T1000 (cell line): ENCODE measurements around the gene EMSY.
"Not testable (repeated sequence)": the region's sequence is repeated elsewhere in the genome, so short reads cannot be mapped to it uniquely, and the experiment has no call there.

Experiments
- DNase-seq: peaks from one replicate; lab custom pipeline; 2025; ENCODE audit warnings: mixed read lengths; lab: John Stamatoyannopoulos, UW

EMSY gene

DNA sequence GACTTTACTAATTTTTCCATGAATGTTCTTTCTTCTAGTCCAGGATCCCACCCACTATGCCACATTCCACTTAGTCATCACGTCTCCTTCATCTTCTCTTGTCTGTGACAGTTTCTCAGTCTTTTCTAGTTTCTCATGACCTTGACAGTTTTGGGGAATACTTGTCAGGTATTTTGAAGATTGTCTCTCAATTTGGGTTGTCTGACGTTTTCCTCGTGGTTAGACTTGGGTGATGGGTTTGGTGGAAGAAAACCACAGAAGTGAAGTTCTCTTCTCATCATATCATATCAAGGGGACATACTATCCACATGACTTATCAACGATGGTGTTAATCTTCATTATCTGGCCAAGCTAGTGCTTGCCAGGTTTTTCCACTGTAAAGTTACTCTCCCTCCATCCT lies 123.3 kb downstream of the EMSY start:
- no peak for DNase-seq

DNA sequence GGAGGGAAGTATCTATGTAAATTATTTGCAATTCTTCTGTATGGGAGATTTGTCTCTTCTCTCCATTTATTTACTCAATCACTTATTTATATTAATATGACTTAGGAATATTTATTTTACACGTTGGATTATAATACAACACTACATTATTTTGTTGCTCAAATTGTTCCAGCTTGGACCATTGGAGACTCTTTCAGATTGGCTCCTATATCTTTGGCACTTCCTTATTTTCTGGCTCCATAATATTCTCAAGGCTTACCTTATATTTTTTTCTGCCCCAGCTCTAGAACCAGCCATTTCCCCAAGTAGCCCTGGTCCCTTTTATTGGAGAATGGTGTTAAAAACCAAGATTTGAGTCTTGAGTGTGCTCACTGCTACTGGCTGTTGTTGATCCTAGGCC lies 123.8 kb downstream of the EMSY start:
- DNase-seq: no peak

DNA sequence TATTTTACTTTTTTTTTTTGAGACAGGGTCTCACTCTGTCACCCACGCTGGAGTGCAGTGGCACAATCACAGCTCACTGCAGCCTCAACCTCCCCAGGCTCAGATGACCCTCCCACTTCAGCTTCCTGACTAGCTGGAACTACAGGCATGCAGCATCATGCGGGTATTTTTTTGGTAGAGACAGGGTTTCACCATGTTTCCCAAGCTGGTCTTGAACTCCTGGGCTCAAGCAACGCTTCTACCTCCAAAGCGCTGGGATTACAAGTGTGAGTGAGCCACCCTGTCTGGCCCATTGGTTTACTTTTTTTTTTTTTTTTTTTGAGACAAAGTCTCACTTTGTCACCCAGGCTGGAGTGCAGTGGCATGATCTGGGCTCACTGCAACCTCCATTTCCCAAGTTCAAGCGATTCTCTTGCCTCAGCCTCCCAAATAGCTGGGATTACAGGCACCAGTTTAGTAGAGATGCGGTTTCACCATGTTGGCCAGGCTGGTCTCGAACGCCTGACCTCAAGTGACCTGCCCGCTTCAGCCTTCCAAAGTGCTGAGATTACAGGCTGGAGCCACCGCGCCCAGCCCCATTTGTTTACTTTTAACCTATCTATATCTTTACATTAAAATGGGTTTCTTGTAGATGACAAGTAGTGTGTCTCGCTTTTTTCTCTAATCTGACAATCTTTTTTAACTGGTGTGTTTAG lies 127.5 kb downstream of the EMSY start:
- not testable (repeated sequence) for DNase-seq

GRCh38 chr11:76574406-76574805 lies 129.6 kb downstream of the EMSY start:
- no peak for DNase-seq

DNA sequence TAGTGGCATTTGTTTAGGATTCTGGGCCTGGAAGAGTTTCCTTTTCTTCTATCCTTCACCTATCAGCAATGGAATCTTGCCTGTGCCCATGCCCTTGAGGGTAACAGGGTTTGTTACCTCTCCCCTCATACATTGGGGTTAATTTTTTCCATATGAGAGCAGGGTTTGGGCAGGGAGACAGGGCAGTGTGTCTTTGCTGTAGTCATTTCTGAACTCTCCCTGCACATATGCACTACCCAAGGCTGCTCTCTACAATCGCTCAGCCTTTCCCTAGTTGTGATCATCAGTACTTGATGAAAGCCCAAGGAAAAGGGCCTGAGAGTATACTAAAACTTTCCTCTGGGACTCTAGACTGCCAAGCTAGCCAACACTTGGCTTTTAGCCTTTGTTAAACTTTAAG lies 130.1 kb downstream of the EMSY start:
- DNase-seq: no peak

DNA sequence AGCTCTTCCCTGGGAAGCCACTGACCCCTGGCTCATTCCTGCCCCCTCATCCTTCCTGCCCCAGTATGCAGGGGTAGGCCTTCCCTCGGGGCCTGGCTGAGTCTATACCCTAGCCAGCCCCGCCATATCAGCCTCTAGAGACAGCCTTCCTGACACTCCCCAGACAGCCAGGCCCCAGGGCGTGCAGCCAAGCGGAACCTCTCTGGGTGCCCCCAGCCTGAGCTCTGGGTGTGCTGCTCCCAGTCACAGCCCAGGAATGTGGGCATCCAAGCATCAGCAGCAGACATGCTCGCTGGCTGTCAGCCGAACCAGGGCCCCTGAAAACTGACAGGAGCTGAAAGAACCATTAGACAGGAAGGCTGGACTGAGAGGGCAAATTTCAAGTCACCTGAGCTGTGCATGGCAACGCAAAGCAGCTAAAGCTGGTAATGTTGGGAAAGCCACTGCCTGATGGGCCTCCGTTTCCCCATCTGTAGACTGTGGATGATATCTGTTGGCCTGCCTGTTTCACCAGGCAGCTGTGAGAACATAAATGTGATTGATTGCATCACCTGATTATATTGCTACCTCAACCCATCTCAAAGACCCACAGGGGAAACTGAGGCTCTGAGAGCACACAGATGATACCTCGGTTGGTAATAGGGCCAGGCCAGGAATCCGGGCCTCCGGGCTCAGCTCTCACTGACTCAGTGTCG lies 132.6 kb downstream of the EMSY start:
- DNase-seq: peak; percentile 86

- no peak for DNase-seq
Observed at GRCh38 chr11:76577921-76578653, 133.3 kb downstream of the EMSY start.

- no peak for DNase-seq
Observed at GRCh38 chr11:76578654-76579055, 133.8 kb downstream of the EMSY start.

DNA sequence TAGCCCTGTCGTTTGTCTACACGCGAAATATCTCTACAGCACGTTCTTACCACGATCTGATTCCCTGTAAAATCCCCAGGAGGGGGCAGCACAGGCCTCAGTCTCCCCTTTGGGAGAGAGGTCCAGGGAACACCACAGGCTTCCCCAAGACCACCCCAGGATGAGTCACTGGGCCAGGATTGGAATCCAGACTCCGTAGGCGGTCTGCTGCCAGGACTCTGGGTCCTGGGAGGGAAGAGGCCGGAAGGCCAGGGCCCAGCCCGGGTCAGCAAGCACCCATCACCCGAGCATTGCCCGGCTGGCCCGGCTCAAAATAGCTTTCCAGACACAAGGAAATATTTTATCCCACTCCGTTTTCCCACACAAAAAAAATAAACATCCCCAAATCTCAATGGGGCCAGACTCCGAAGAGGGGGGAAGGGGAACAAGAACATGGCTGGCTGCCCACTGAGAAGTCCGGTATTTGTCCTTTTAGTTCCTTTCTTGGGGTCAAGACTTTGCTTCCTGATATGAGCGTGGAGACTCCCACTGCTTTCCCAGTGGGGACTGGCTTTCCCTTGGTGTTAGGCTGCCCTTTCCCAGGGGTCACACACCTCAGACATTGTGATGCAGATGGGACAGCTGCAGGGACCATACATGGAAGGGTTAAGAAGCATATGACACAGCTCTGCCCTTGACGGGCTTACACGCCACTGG lies 134.4 kb downstream of the EMSY start:
- DNase-seq: no peak

DNA sequence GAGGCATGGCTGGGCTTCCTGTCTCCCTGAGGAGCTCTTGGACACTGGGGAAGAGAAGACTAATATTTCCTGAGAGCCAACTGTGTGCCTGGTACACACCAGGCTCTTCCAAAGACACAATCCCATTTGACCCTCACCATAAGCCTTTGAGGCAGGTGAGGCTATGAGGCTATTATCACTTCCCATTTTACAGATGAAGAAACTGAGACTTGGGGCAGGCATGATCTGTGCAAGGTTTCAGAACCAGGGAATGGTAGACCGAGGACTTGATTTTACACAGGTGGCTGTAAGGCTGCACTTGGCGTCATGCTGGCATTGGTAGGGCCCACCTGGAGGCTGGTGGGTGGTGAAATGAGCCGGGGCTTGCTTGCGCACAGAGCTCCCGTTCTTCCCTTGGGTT lies 134.9 kb downstream of the EMSY start:
- DNase-seq: no peak

- DNase-seq: not testable (repeated sequence)
Observed at GRCh38 chr11:76582471-76582870, 137.7 kb downstream of the EMSY start.

- DNase-seq: no peak
Observed at GRCh38 chr11:76587820-76588454, 143.1 kb downstream of the EMSY start.

DNA sequence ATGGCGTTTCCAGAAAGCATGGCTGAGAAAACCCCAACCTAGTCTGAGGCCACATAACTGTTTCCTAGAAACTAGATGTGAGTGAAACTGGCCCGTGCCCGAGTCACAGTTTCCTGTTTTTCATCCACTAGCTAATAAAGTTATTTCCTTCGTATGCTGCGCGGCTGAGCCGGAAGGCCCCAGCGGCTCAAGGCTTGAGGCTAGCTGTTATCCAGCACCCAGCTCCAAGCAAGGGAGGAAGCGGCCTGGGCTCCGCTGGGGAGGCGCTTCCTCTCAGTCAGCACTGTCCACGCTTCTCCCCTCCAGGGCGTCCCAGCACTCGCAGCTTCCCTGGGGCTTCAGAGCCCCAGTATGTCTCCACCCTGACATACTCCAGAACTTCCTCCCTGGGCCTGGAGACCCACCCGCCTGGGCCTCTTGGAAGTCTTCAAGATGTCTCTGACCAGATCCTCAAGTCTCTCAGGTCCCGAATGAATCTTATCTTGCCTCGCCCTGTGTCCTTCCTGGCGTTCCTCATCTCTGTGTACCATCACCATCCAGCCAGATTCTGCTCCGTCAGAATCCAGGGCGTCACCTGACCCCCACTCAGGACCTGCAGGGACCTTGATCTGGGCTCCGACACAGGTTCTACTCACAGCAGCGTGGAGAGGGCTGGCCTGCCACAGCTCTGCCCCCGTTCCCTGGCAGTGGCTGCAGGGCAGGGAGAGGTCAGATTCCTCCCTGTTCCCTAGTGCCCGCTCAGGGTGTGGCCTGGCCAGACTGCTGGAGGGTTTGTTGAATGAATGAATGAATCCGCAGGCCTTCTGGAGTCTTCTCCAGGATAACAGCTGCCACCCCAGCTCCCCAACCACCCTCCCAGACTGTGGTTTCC lies 143.9 kb downstream of the EMSY start:
- DNase-seq: no peak

GRCh38 chr11:76589477-76589876 lies 144.7 kb downstream of the EMSY start:
- no peak for DNase-seq

GRCh38 chr11:76589964-76590950 lies 145.4 kb downstream of the EMSY start:
- no peak for DNase-seq

GRCh38 chr11:76591416-76591815 lies 146.6 kb downstream of the EMSY start:
- no peak for DNase-seq

- DNase-seq: no peak
Observed at GRCh38 chr11:76592025-76592914, 147.5 kb downstream of the EMSY start.

GRCh38 chr11:76592961-76593360 lies 148.1 kb downstream of the EMSY start:
- DNase-seq: no peak

GRCh38 chr11:76595091-76595490 lies 150.3 kb downstream of the EMSY start:
- not testable (repeated sequence) for DNase-seq
